SJCRH30 (cell line): ENCODE results near the gene PDLIM3. TPM values are rescaled to one million over a fixed set of nuclear protein-coding genes. Genes with fewer than 3 reads are reported as not detected.

Experiments
- DNase-seq, 2 experiments: peaks; one replicate each; pipeline ENCODE4 v3.0.0-alpha.2; 2015 to 2020
- H3K27ac ChIP-seq: fragments of 250-450 bp; sonication (Bioruptor Pico); 2 replicates; pipeline ENCODE4 v1.5.1; 2020; ENCODE audit warnings: mild to moderate bottlenecking, moderate library complexity
- H3K27me3 ChIP-seq: fragments of 250-450 bp; sonication (Bioruptor Pico); 2 replicates; pipeline ENCODE4 v1.5.1; 2020; ENCODE audit warnings: mild to moderate bottlenecking, moderate library complexity
- H3K36me3 ChIP-seq: fragments of 250-450 bp; sonication (Bioruptor Pico); 2 replicates; pipeline ENCODE4 v1.5.1; 2020; ENCODE audit warnings: mild to moderate bottlenecking, moderate library complexity
- H3K4me1 ChIP-seq: fragments of 250-450 bp; sonication (Bioruptor Pico); 2 replicates; pipeline ENCODE4 v1.5.1; 2020; ENCODE audit warnings: mild to moderate bottlenecking, moderate library complexity
- H3K4me3 ChIP-seq: fragments of 250-450 bp; sonication (Bioruptor Pico); 2 replicates; pipeline ENCODE4 v1.5.1; 2020; ENCODE audit warnings: mild to moderate bottlenecking, moderate library complexity
- H3K9me3 ChIP-seq: fragments of 250-450 bp; sonication (Bioruptor Pico); replicated peaks from 2 replicates; pipeline ENCODE4 v1.5.1; 2020; ENCODE audit warnings: mild to moderate bottlenecking, moderate library complexity
- total RNA-seq: library from RNA; depleted of rRNA; stranded (reverse); fragments of >200 nt; shearing (Covaris generic); gene quantifications from 2 replicates; pipeline ENCODE4 v1.2.3, GENCODE V29; 2014; rRNA removed

The PDLIM3 gene
- 137 and 144 TPM in 2 replicates for total RNA-seq

GRCh38 chr4:185534866-185535611 lies at the start of gene PDLIM3:
PDLIM3 (minus strand) TSS chr4:185535507; CDS start chr4:185535434, 73 bp downstream.
- peak; percentile 82 to 88 for DNase-seq
- Histone ChIP-seq H3K36me3 (peaks cover 7% of the 10 kb centered on the region; the same call in 1 of the 2 replicates), H3K27me3 (no peaks in the 10 kb centered on the region), H3K27ac (peak within 1 kb of the TSS; percentile 89), H3K4me1 (peaks cover 30% of the 10 kb centered on the region), H3K4me3 (peak within 1 kb of the TSS; percentile 98), H3K9me3 (no peaks in the 10 kb centered on the region)

GRCh38 chr4:185583813-185584212 lies 48.5 kb upstream of the PDLIM3 start:
- Histone ChIP-seq H3K4me3 (no peak overlapping the region), H3K9me3 (no peaks in the 10 kb centered on the region), H3K27me3 (no peaks in the 10 kb centered on the region), H3K4me1 (peaks cover 20% of the 10 kb centered on the region), H3K36me3 (no peaks in the 10 kb centered on the region), H3K27ac (no peak overlapping the region)
- no peak for DNase-seq

- no peak overlapping the region for H3K4me3 ChIP-seq
- DNase-seq: peak in 1 of 2 experiments; percentile 24
- H3K9me3 ChIP-seq: no peaks in the 10 kb centered on the region
- H3K36me3 ChIP-seq: no peaks in the 10 kb centered on the region
- H3K27ac ChIP-seq: no peak overlapping the region
- peaks cover 24% of the 10 kb centered on the region for H3K4me1 ChIP-seq
- H3K27me3 ChIP-seq: no peaks in the 10 kb centered on the region
Observed at GRCh38 chr4:185582651-185583400, 47.5 kb upstream of the PDLIM3 start.

GRCh38 chr4:185580699-185581098 lies 45.4 kb upstream of the PDLIM3 start:
- peak overlapping the region; percentile 14; the same call in 1 of the 2 replicates for H3K27ac ChIP-seq
- no peaks in the 10 kb centered on the region for H3K9me3 ChIP-seq
- DNase-seq: peak in 1 of 2 experiments; percentile 43
- no peak overlapping the region for H3K4me3 ChIP-seq
- peaks cover 39% of the 10 kb centered on the region for H3K4me1 ChIP-seq
- H3K27me3 ChIP-seq: no peaks in the 10 kb centered on the region
- no peaks in the 10 kb centered on the region for H3K36me3 ChIP-seq

GRCh38 chr4:185578284-185578683 lies 43.0 kb upstream of the PDLIM3 start:
- DNase-seq: peak in 1 of 2 experiments; percentile 10
- H3K9me3 ChIP-seq: no peaks in the 10 kb centered on the region
- no peak overlapping the region for H3K4me3 ChIP-seq
- H3K36me3 ChIP-seq: no peaks in the 10 kb centered on the region
- H3K27me3 ChIP-seq: no peaks in the 10 kb centered on the region
- peaks cover 57% of the 10 kb centered on the region for H3K4me1 ChIP-seq
- H3K27ac ChIP-seq: no peak overlapping the region; the same call in 1 of the 2 replicates

GRCh38 chr4:185576962-185577950 lies 41.9 kb upstream of the PDLIM3 start:
- Histone ChIP-seq H3K4me1 (peaks cover 51% of the 10 kb centered on the region), H3K27me3 (no peaks in the 10 kb centered on the region), H3K9me3 (no peaks in the 10 kb centered on the region), H3K36me3 (no peaks in the 10 kb centered on the region), H3K27ac (peak overlapping the region; percentile 87), H3K4me3 (no peak overlapping the region)
- DNase-seq: peak; percentile 72 to 87

- Histone ChIP-seq H3K27me3 (no peaks in the 10 kb centered on the region), H3K27ac (peak overlapping the region; percentile 87), H3K4me1 (peaks cover 51% of the 10 kb centered on the region), H3K9me3 (no peaks in the 10 kb centered on the region), H3K36me3 (no peaks in the 10 kb centered on the region), H3K4me3 (peak overlapping the region; percentile 20)
- DNase-seq: peak in 1 of 2 experiments; percentile 25
Observed at GRCh38 chr4:185576314-185576961, 41.1 kb upstream of the PDLIM3 start.

GRCh38 chr4:185573651-185574199 lies 38.4 kb upstream of the PDLIM3 start:
- H3K36me3 ChIP-seq: no peaks in the 10 kb centered on the region
- peak overlapping the region; percentile 68 for H3K27ac ChIP-seq
- peak overlapping the region; percentile 34 for H3K4me3 ChIP-seq
- H3K9me3 ChIP-seq: no peaks in the 10 kb centered on the region
- DNase-seq: peak; percentile 85 to 92
- H3K4me1 ChIP-seq: peaks cover 56% of the 10 kb centered on the region
- no peaks in the 10 kb centered on the region for H3K27me3 ChIP-seq

GRCh38 chr4:185570727-185571126 lies 35.4 kb upstream of the PDLIM3 start:
- no peak for DNase-seq
- no peaks in the 10 kb centered on the region for H3K27me3 ChIP-seq
- H3K4me1 ChIP-seq: peaks cover 54% of the 10 kb centered on the region
- H3K36me3 ChIP-seq: no peaks in the 10 kb centered on the region
- H3K27ac ChIP-seq: no peak overlapping the region
- no peak overlapping the region for H3K4me3 ChIP-seq
- no peaks in the 10 kb centered on the region for H3K9me3 ChIP-seq

- Histone ChIP-seq H3K27ac (peak overlapping the region; percentile 97), H3K27me3 (no peaks in the 10 kb centered on the region), H3K36me3 (no peaks in the 10 kb centered on the region), H3K4me3 (peak overlapping the region; percentile 48), H3K9me3 (peaks cover 5% of the 10 kb centered on the region; the same call in 1 of the 2 replicates), H3K4me1 (peaks cover 37% of the 10 kb centered on the region)
- DNase-seq: peak; percentile 87 to 90
Observed at GRCh38 chr4:185567381-185568376, 32.4 kb upstream of the PDLIM3 start.

GRCh38 chr4:185566972-185567371 lies 31.7 kb upstream of the PDLIM3 start:
- H3K4me1 ChIP-seq: peaks cover 37% of the 10 kb centered on the region
- peak overlapping the region; percentile 97 for H3K27ac ChIP-seq
- DNase-seq: peak; percentile 52 to 68
- H3K4me3 ChIP-seq: peak overlapping the region; percentile 48
- no peaks in the 10 kb centered on the region for H3K36me3 ChIP-seq
- H3K9me3 ChIP-seq: peaks cover 5% of the 10 kb centered on the region; the same call in 1 of the 2 replicates
- H3K27me3 ChIP-seq: no peaks in the 10 kb centered on the region

- Histone ChIP-seq H3K4me1 (peaks cover 37% of the 10 kb centered on the region), H3K36me3 (no peaks in the 10 kb centered on the region), H3K9me3 (peaks cover 5% of the 10 kb centered on the region; the same call in 1 of the 2 replicates), H3K27ac (peak overlapping the region; percentile 97), H3K27me3 (no peaks in the 10 kb centered on the region), H3K4me3 (peak overlapping the region; percentile 48)
- peak; percentile 35 to 51 for DNase-seq
Observed at GRCh38 chr4:185566425-185566824, 31.1 kb upstream of the PDLIM3 start.
